ENCODE data around the gene TGM4.

DNA sequence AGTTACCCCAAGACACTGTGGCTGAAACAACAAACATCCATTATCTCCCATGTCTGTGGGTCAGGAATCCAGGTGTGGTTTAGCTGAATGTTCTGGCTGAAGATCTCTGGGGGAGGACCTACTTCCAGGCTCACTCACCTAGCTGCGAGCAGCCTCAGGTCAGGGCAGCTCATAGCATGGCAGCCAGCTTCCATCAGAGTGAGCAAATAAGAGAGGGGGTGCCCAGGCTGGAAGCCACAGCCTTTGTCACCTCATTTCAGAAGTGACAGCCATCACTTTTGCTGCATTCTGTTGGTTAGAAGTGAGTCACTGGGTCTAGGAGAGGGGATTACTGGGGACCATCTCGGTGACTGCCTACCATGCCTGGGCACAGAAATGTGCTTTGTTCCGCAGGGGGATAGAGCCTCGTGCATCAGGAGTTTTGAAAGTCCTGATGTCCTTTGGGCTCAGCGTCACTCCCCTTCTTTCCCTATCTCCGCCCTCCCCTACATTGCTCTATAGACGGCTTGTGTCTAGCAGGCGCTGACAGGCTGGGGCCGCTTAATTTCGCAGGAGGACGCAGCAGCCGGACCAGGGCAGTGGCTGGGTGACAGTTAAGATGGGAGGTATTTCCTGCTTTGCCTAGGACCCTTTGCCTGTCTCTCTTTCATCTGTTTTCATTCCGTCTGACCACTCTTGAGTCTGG, 25.4 kb downstream of the TGM4 start:
- TF ChIP-seq POLR2AphosphoS5 (IDR thresholded peaks at IDR 0.05): no peak
- TF ChIP-seq, protein P1, sequence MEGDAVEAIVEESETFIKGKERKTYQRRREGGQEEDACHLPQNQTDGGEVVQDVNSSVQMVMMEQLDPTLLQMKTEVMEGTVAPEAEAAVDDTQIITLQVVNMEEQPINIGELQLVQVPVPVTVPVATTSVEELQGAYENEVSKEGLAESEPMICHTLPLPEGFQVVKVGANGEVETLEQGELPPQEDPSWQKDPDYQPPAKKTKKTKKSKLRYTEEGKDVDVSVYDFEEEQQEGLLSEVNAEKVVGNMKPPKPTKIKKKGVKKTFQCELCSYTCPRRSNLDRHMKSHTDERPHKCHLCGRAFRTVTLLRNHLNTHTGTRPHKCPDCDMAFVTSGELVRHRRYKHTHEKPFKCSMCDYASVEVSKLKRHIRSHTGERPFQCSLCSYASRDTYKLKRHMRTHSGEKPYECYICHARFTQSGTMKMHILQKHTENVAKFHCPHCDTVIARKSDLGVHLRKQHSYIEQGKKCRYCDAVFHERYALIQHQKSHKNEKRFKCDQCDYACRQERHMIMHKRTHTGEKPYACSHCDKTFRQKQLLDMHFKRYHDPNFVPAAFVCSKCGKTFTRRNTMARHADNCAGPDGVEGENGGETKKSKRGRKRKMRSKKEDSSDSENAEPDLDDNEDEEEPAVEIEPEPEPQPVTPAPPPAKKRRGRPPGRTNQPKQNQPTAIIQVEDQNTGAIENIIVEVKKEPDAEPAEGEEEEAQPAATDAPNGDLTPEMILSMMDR (IDR thresholded peaks at IDR 0.05): no peak
- no peak for TF ChIP-seq EP300 (IDR thresholded peaks at IDR 0.05)

Data from suprapubic skin (tissue), 4 donors.